Esophagus (tissue), 2 donors: ENCODE data around the gene SLC29A4. TPM values are rescaled to one million over a fixed set of nuclear protein-coding genes. Genes with fewer than 3 reads are reported as not detected.
A peak's percentile ranks its signal among the peaks of the same experiment; 100 is the strongest.

Source experiments
- H3K27ac ChIP-seq, 2 donors: one replicate each; pipeline ENCODE4 v1.5.1; 2013; ENCODE audit warnings: low read depth in 2 of 2, mild to moderate bottlenecking in 2 of 2, inconsistent platforms in 1 of 2, low read length in 1 of 2, moderate library complexity in 1 of 2
- H3K27me3 ChIP-seq, 2 donors: one replicate each; pipeline ENCODE4 v1.6.1; 2013; ENCODE audit warnings: low read length in 2 of 2, control low read depth in 1 of 2, mild to moderate bottlenecking in 1 of 2; ENCODE audit not compliant: insufficient read depth in 2 of 2, control insufficient read depth in 1 of 2
- H3K36me3 ChIP-seq, 2 donors: one replicate each; pipeline ENCODE4 v1.6.1; 2013; ENCODE audit warnings: low read length in 1 of 2; ENCODE audit not compliant: control insufficient read depth in 2 of 2, insufficient read depth in 2 of 2
- H3K4me1 ChIP-seq, 2 donors: one replicate each; pipeline ENCODE4 v1.6.1; 2013; ENCODE audit warnings: low read length in 1 of 2; ENCODE audit not compliant: control insufficient read depth in 2 of 2, insufficient read depth in 2 of 2
- H3K4me3 ChIP-seq, 2 donors: one replicate each; pipeline ENCODE4 v1.5.1; 2013; ENCODE audit warnings: low read length in 2 of 2, mild to moderate bottlenecking in 2 of 2, low read depth in 1 of 2, moderate library complexity in 1 of 2
- H3K9me3 ChIP-seq, 2 donors: one replicate each; pipeline ENCODE4 v1.6.1; 2013; ENCODE audit warnings: mild to moderate bottlenecking in 2 of 2, low read depth in 1 of 2, low read length in 1 of 2, moderate library complexity in 1 of 2; ENCODE audit not compliant: control insufficient read depth in 2 of 2, insufficient read depth in 1 of 2
- WGBS, 2 donors: extraction: QIAGEN DNeasy Blood & Tissue Kit; methylation state at CpG; one replicate each; pipeline ENCODE4 v1.1.7; 2013; 5-methylcytosine and 5-hydroxymethylcytosine counted together
- polyA plus RNA-seq, 2 donors: library from polyadenylated mRNA; stranded (reverse); fragments of 200-250 nt; gene quantifications; one replicate each; pipeline ENCODE4 v1.2.3, GENCODE V29; 2013
- donor health status: healthy with polysubstance abuse.
- donor health status: Bipolar disorder and iron deficiency.

SLC29A4 gene
- polyA plus RNA-seq, 2 donors, result 0.49 to 0.72 TPM

GRCh38 chr7:5334671-5335070 lies 51.9 kb downstream of the SLC29A4 start:
- no peak overlapping the region for H3K4me3 ChIP-seq
- no peak overlapping the region for H3K27ac ChIP-seq

GRCh38 chr7:5337047-5337446 lies 54.3 kb downstream of the SLC29A4 start:
- 91% methylated on average over 11 of the region's 11 CpGs for WGBS, 2 donors
- Histone ChIP-seq H3K4me3 (no peak overlapping the region), H3K36me3 (peaks cover 5 to 25% of the 10 kb centered on the region in 2 donors), H3K27me3 (no peaks in the 10 kb centered on the region), H3K9me3 (no peaks in the 10 kb centered on the region), H3K4me1 (no peaks in the 10 kb centered on the region), H3K27ac (no peak overlapping the region)

More at GRCh38 chr7:5334671-5335070, 51.9 kb downstream of the SLC29A4 start:
- WGBS, 2 donors, result 82 to 85% methylated on average over 8 of the region's 8 CpGs
- Histone ChIP-seq H3K9me3 (no peaks in the 10 kb centered on the region), H3K36me3 (peaks cover 0 to 34% of the 10 kb centered on the region in 2 donors), H3K4me1 (no peaks in the 10 kb centered on the region), H3K27me3 (no peaks in the 10 kb centered on the region)

- Histone ChIP-seq H3K27ac (no peak overlapping the region), H3K9me3 (peaks cover 9 to 10% of the 10 kb centered on the region in 2 donors), H3K4me1 (no peaks in the 10 kb centered on the region), H3K36me3 (peaks cover 17 to 26% of the 10 kb centered on the region in 2 donors), H3K27me3 (no peaks in the 10 kb centered on the region), H3K4me3 (no peak overlapping the region)
- 78 to 89% methylated on average over 2 of the region's 2 CpGs for WGBS, 2 donors
These were observed 57.2 kb downstream of the SLC29A4 start for GRCh38 chr7:5339955-5340354.

- H3K4me3 ChIP-seq, result no peak overlapping the region
- H3K4me1 ChIP-seq, result no peaks in the 10 kb centered on the region
- peaks cover 27 to 28% of the 10 kb centered on the region in 2 donors for H3K36me3 ChIP-seq
- WGBS, 2 donors, result 93 to 97% methylated on average over 6 of the region's 6 CpGs
- no peaks in the 10 kb centered on the region for H3K27me3 ChIP-seq
- H3K27ac ChIP-seq, result no peak overlapping the region
- peaks cover 9 to 13% of the 10 kb centered on the region in 2 donors for H3K9me3 ChIP-seq
These were observed 59.9 kb downstream of the SLC29A4 start for GRCh38 chr7:5342631-5343030.

GRCh38 chr7:5343884-5344283 lies 61.1 kb downstream of the SLC29A4 start:
- H3K4me1 ChIP-seq, result no peaks in the 10 kb centered on the region
- no peak overlapping the region for H3K27ac ChIP-seq
- peaks cover 32% of the 10 kb centered on the region in 2 donors for H3K36me3 ChIP-seq
- WGBS, 2 donors, result 94 to 96% methylated on average over 2 of the region's 2 CpGs
- H3K27me3 ChIP-seq, result no peaks in the 10 kb centered on the region
- H3K4me3 ChIP-seq, result no peak overlapping the region
- peaks cover 9 to 13% of the 10 kb centered on the region in 2 donors for H3K9me3 ChIP-seq

GRCh38 chr7:5344342-5344741 lies 61.6 kb downstream of the SLC29A4 start:
- Histone ChIP-seq H3K27ac (no peak overlapping the region), H3K4me3 (no peak overlapping the region), H3K4me1 (no peaks in the 10 kb centered on the region), H3K27me3 (no peaks in the 10 kb centered on the region), H3K36me3 (peaks cover 32 to 33% of the 10 kb centered on the region in 2 donors), H3K9me3 (peaks cover 9 to 13% of the 10 kb centered on the region in 2 donors)
- 95 to 97% methylated on average over 4 of the region's 4 CpGs for WGBS, 2 donors

GRCh38 chr7:5345171-5345570 lies 62.4 kb downstream of the SLC29A4 start:
- H3K27ac ChIP-seq, result no peak overlapping the region
- H3K36me3 ChIP-seq, result peaks cover 32 to 35% of the 10 kb centered on the region in 2 donors
- H3K4me3 ChIP-seq, result no peak overlapping the region
- H3K9me3 ChIP-seq, result peaks cover 9 to 13% of the 10 kb centered on the region in 2 donors
- 97% methylated on average over 11 to 13 of the region's 13 CpGs for WGBS, 2 donors
- no peaks in the 10 kb centered on the region for H3K4me1 ChIP-seq
- H3K27me3 ChIP-seq, result no peaks in the 10 kb centered on the region

GRCh38 chr7:5345671-5346070 lies 62.9 kb downstream of the SLC29A4 start:
- 97 to 98% methylated on average over 21 of the region's 21 CpGs for WGBS, 2 donors
- H3K36me3 ChIP-seq, result peaks cover 31 to 39% of the 10 kb centered on the region in 2 donors

GRCh38 chr7:5348134-5349004 lies 65.6 kb downstream of the SLC29A4 start:
- Histone ChIP-seq H3K27ac (peak overlapping the region in 1 of 2 donors; percentile 29), H3K4me1 (no peaks in the 10 kb centered on the region), H3K4me3 (no peak overlapping the region), H3K36me3 (peaks cover 26 to 53% of the 10 kb centered on the region in 2 donors), H3K9me3 (peaks cover 7 to 13% of the 10 kb centered on the region in 2 donors), H3K27me3 (no peaks in the 10 kb centered on the region)
- WGBS, 2 donors, result 84 to 88% methylated on average over 21 of the region's 21 CpGs

More at GRCh38 chr7:5345671-5346070, 62.9 kb downstream of the SLC29A4 start:
- no peak overlapping the region for H3K4me3 ChIP-seq
- no peaks in the 10 kb centered on the region for H3K4me1 ChIP-seq
- H3K9me3 ChIP-seq, result peaks cover 9 to 13% of the 10 kb centered on the region in 2 donors
- no peak overlapping the region for H3K27ac ChIP-seq
- H3K27me3 ChIP-seq, result no peaks in the 10 kb centered on the region
